Testis (tissue), 2 donors: ENCODE data around the gene KIF5C.

Experiments used
- CTCF ChIP-seq, 3 experiments: fragments of 450-650 bp in 2 of 3; fragments of 200-600 bp in 1 of 3; sonication (generic) in 1 of 3; IDR thresholded peaks; one replicate each; pipeline ENCODE4 v1.5.1; 2016 to 2019; ENCODE audit warnings: antibody characterized with exemption in 3 of 3, mild to moderate bottlenecking in 2 of 3, moderate library complexity in 1 of 3
- POLR2A ChIP-seq: fragments of 450-650 bp; IDR thresholded peaks from one replicate; pipeline ENCODE4 v1.6.1; 2017; ENCODE audit warnings: antibody characterized with exemption, mild to moderate bottlenecking, moderate library complexity

GRCh38 chr2:149029307-149029965 is 154.4 kb downstream of the KIF5C start:
- TF ChIP-seq CTCF (IDR thresholded peaks at IDR 0.05) (no peak), POLR2A (no peak)
